H1 (cell line): ENCODE results near the gene CKAP5. TPM values are rescaled to one million over a fixed set of nuclear protein-coding genes. Genes with fewer than 3 reads are reported as not detected.

Source experiments
- CTCF ChIA-PET: fragments of 300-600 bp; sonication (Branson Sonifier 250); formaldehyde crosslinking; loops from one replicate; lab custom pipeline; 2021; ENCODE audit not compliant: partially characterized antibody; lab: Charles Lee
- POLR2A ChIA-PET: fragments of 300-600 bp; sonication (Branson Sonifier 250); formaldehyde crosslinking; loops from one replicate; lab custom pipeline; 2021; ENCODE audit warnings: inconsistent platforms; ENCODE audit not compliant: partially characterized antibody; lab: Charles Lee
- DNase-seq, 2 experiments: peaks; one replicate each; pipeline versions ENCODE4 v3.0.0 to v3.0.0-alpha.2; 2010 to 2022; ENCODE audit warnings: low spot score in 2 of 2, low read depth in 1 of 2, mixed read lengths in 1 of 2
- FAIRE-seq: peaks from 2 replicates; lab custom pipeline; 2011; peaks lifted over from hg19 to GRCh38; lab: Jason Lieb, UNC
- H2AFZ ChIP-seq: 2 replicates; pipeline ENCODE4 v1.8.1; 2012; ENCODE audit warnings: low read length, inconsistent platforms
- H2AK5ac ChIP-seq: 2 replicates; pipeline ENCODE4 v1.6.1; 2013; ENCODE audit warnings: low read depth, low read length
- H2BK120ac ChIP-seq: replicated peaks from 2 replicates; pipeline ENCODE3; 2013; ENCODE audit warnings: low read depth, low read length, inconsistent platforms
- H2BK12ac ChIP-seq: 2 replicates; pipeline ENCODE4 v1.6.1; 2013; ENCODE audit warnings: low read depth, low read length
- H2BK15ac ChIP-seq: 2 replicates; pipeline ENCODE4 v1.6.1; 2013; ENCODE audit warnings: low read length
- H2BK20ac ChIP-seq: 2 replicates; pipeline ENCODE4 v1.6.1; 2013; ENCODE audit warnings: low read length
- H2BK5ac ChIP-seq: 2 replicates; pipeline ENCODE4 v1.6.1; 2013; ENCODE audit warnings: low read depth, low read length
- H3K14ac ChIP-seq: 2 replicates; pipeline ENCODE4 v1.6.1; 2013; ENCODE audit warnings: inconsistent platforms; ENCODE audit not compliant: insufficient read length
- H3K18ac ChIP-seq: 2 replicates; pipeline ENCODE4 v1.6.1; 2013; ENCODE audit warnings: low read length; ENCODE audit errors: extremely low read depth
- H3K23ac ChIP-seq: 2 replicates; pipeline ENCODE4 v1.6.1; 2013; ENCODE audit warnings: inconsistent platforms; ENCODE audit not compliant: insufficient read length
- H3K23me2 ChIP-seq: 2 replicates; pipeline ENCODE4 v1.6.1; 2013; ENCODE audit warnings: low read depth, low read length
- H3K27ac ChIP-seq: 2 replicates; pipeline ENCODE4 v1.6.1; 2011; ENCODE audit warnings: low read depth, low read length, inconsistent platforms
- H3K27me3 ChIP-seq, 4 experiments: replicated peaks in 1 of 4; 1 replicate in 1 of 4; 2 replicates in 3 of 4; pipeline versions ENCODE4 v1.6.1 to v1.8.1; 2011 to 2013; ENCODE audit warnings: low read length in 3 of 4, mild to moderate bottlenecking in 3 of 4, inconsistent platforms in 2 of 4, mixed read lengths in 2 of 4, moderate library complexity in 1 of 4; ENCODE audit not compliant: control insufficient read depth in 3 of 4, insufficient read depth in 3 of 4; ENCODE audit errors: extremely low read depth in 1 of 4
- H3K36me3 ChIP-seq, 4 experiments: 2 replicates each; pipeline versions ENCODE4 v1.6.1 to v1.8.1; 2011 to 2013; ENCODE audit warnings: mild to moderate bottlenecking in 4 of 4, low read length in 3 of 4, moderate library complexity in 2 of 4, control low read depth in 1 of 4, inconsistent platforms in 1 of 4; ENCODE audit not compliant: insufficient read depth in 4 of 4, control insufficient read depth in 2 of 4
- H3K4ac ChIP-seq: replicated peaks from 2 replicates; pipeline ENCODE3; 2013; ENCODE audit warnings: low read length, low read depth, mixed read lengths, inconsistent platforms; ENCODE audit not compliant: insufficient read length
- H3K4me1 ChIP-seq, 4 experiments: replicated peaks in 1 of 4; 1 replicate in 1 of 4; 2 replicates in 3 of 4; pipeline versions ENCODE4 v1.6.1 to v1.8.1; 2011 to 2013; ENCODE audit warnings: low read length in 3 of 4, inconsistent platforms in 2 of 4, mixed read lengths in 1 of 4; ENCODE audit not compliant: insufficient read depth in 4 of 4, control insufficient read depth in 3 of 4
- H3K4me2 ChIP-seq, 2 experiments: 2 replicates each; pipeline versions ENCODE4 v1.6.1 to v1.8.1; 2011 to 2013; ENCODE audit warnings: low read depth in 2 of 2, low read length in 2 of 2, control low read depth in 1 of 2, inconsistent platforms in 1 of 2, mild to moderate bottlenecking in 1 of 2; ENCODE audit not compliant: insufficient read depth in 1 of 2
- H3K4me3 ChIP-seq, 4 experiments: fragments of 200-600, 300-600 bp in 1 of 4; sonication (generic), shearing (Covaris generic), sonication (Bioruptor Twin) in 1 of 4; 2 replicates each; pipeline versions ENCODE4 v1.5.1 to v1.8.1; 2011 to 2016; ENCODE audit warnings: low read length in 4 of 4, low read depth in 3 of 4, control low read depth in 2 of 4, inconsistent platforms in 2 of 4, mild to moderate bottlenecking in 2 of 4, mixed read lengths in 1 of 4, moderate library complexity in 1 of 4; ENCODE audit not compliant: insufficient read depth in 2 of 4; ENCODE audit errors: extremely low read depth in 1 of 4
- H3K56ac ChIP-seq: replicated peaks from 2 replicates; pipeline ENCODE3; 2013; ENCODE audit warnings: low read depth, mild to moderate bottlenecking, mixed read lengths, low read length, inconsistent platforms; ENCODE audit not compliant: insufficient read length
- H3K79me1 ChIP-seq: 2 replicates; pipeline ENCODE4 v1.6.1; 2013; ENCODE audit warnings: low read depth, low read length, control low read depth
- H3K79me2 ChIP-seq, 2 experiments: 2 replicates each; pipeline versions ENCODE4 v1.6.1 to v1.8.1; 2012 to 2013; ENCODE audit warnings: low read length in 2 of 2, mild to moderate bottlenecking in 2 of 2, inconsistent platforms in 1 of 2; ENCODE audit not compliant: insufficient read depth in 2 of 2, control insufficient read depth in 1 of 2
- H3K9ac ChIP-seq, 4 experiments: replicated peaks in 1 of 4; 1 replicate in 1 of 4; 2 replicates in 3 of 4; pipeline versions ENCODE4 v1.6.1 to v1.8.1; 2011 to 2013; ENCODE audit warnings: low read depth in 3 of 4, low read length in 3 of 4, control low read depth in 2 of 4, mild to moderate bottlenecking in 2 of 4, moderate library complexity in 2 of 4, inconsistent platforms in 1 of 4; ENCODE audit errors: extremely low read depth in 1 of 4
- H3K9me3 ChIP-seq, 2 experiments: 2 replicates each; pipeline versions ENCODE4 v1.6.1 to v1.8.1; 2012 to 2013; ENCODE audit warnings: mild to moderate bottlenecking in 2 of 2, moderate library complexity in 2 of 2, control low read depth in 1 of 2, inconsistent platforms in 1 of 2, low read depth in 1 of 2, low read length in 1 of 2, mixed read lengths in 1 of 2; ENCODE audit not compliant: insufficient read depth in 2 of 2
- H4K20me1 ChIP-seq, 2 experiments: replicated peaks in 1 of 2; 2 replicates each; pipeline versions ENCODE3 to v1.8.1; 2011 to 2013; ENCODE audit warnings: inconsistent platforms in 2 of 2, low read length in 2 of 2, mild to moderate bottlenecking in 1 of 2; ENCODE audit not compliant: insufficient read depth in 2 of 2, control insufficient read depth in 1 of 2
- H4K5ac ChIP-seq: 2 replicates; pipeline ENCODE4 v1.6.1; 2013; ENCODE audit warnings: low read length, low read depth, mixed read lengths, inconsistent platforms; ENCODE audit not compliant: insufficient read length
- H4K8ac ChIP-seq: 2 replicates; pipeline ENCODE4 v1.8.0; 2013; ENCODE audit warnings: mild to moderate bottlenecking, moderate library complexity, low read length, inconsistent platforms; ENCODE audit not compliant: insufficient read depth; ENCODE audit errors: extremely low read depth
- H4K91ac ChIP-seq: replicated peaks from 2 replicates; pipeline ENCODE3; 2013; ENCODE audit warnings: low read length, mixed read lengths, inconsistent platforms; ENCODE audit not compliant: insufficient read length
- ATF2 ChIP-seq: IDR thresholded peaks from 2 replicates; pipeline ENCODE4 v1.6.1; 2012; ENCODE audit warnings: low read length, inconsistent platforms
- BACH1 ChIP-seq: IDR thresholded peaks from 2 replicates; pipeline ENCODE4 v1.6.1; 2012; ENCODE audit warnings: low read length, improper control_type of control experiment
- CBX5 ChIP-seq: fragments of 300-800, 300-1000 bp; sonication (generic); IDR thresholded peaks from 2 replicates; pipeline ENCODE4 v1.7.1; 2016; ENCODE audit warnings: antibody characterized with exemption, low read length, low read depth
- CBX8 ChIP-seq: fragments of 300-800, 300-1000 bp; sonication (generic); IDR thresholded peaks from 2 replicates; pipeline ENCODE4 v1.7.1; 2016; ENCODE audit warnings: low read depth, low read length, borderline replicate concordance
- NANOG ChIP-seq: IDR thresholded peaks from 2 replicates; pipeline ENCODE4 v1.6.1; 2011; ENCODE audit warnings: low read length, low read depth, mild to moderate bottlenecking, inconsistent platforms; ENCODE audit not compliant: insufficient read depth, poor library complexity, severe bottlenecking
- NRF1 ChIP-seq: IDR thresholded peaks from 2 replicates; pipeline ENCODE4 v1.6.1; 2011; ENCODE audit warnings: mild to moderate bottlenecking, low read depth, low read length, improper control_type of control experiment
- POLR2AphosphoS5 ChIP-seq: IDR thresholded peaks from 2 replicates; pipeline ENCODE4 v1.6.1; 2011; ENCODE audit warnings: low read depth, low read length
- SIX5 ChIP-seq: IDR thresholded peaks from 2 replicates; pipeline ENCODE4 v1.6.1; 2011; ENCODE audit warnings: mild to moderate bottlenecking, low read depth, low read length
- SUZ12 ChIP-seq: fragments of 200-600 bp; sonication (generic); IDR thresholded peaks from 2 replicates; pipeline ENCODE4 v1.6.1; 2012; ENCODE audit warnings: mild to moderate bottlenecking, inconsistent platforms, low read length, moderate library complexity, mixed read lengths
- WGBS, 2 experiments: shearing (Covaris generic) in 1 of 2; methylation state at CpG; one replicate each; pipeline versions ENCODE4 v1.1.6 to v1.1.7; 2013 to 2015; ENCODE audit warnings: low lambda C conversion rate in 2 of 2, mixed read lengths in 2 of 2, inconsistent platforms in 1 of 2, low coverage in 1 of 2, missing lambda C conversion rate in 1 of 2; ENCODE audit not compliant: insufficient replicate concordance in 2 of 2, insufficient coverage in 1 of 2, insufficient read length in 1 of 2; ENCODE audit errors: extremely low coverage in 1 of 2, missing lambda C conversion rate in 1 of 2; 5-methylcytosine and 5-hydroxymethylcytosine counted together
- polyA plus RNA-seq, 7 experiments: library from polyadenylated mRNA; depleted of rRNA in 3 of 7; stranded (reverse) in 5 of 7; unstranded in 2 of 7; fragments of >200 nt in 5 of 7; fragments of 200-250 nt in 2 of 7; gene quantifications; 1 replicate in 5 of 7; 2 replicates in 1 of 7; 4 replicates in 1 of 7; pipeline versions ENCODE4 v1.2.1 to v1.2.3, GENCODE V29; 2011 to 2013; ENCODE audit warnings: missing spikeins in 2 of 7, mixed read lengths in 2 of 7
- total RNA-seq: library from RNA; stranded (reverse); fragmentation: NEBNext Ultra II Directional; extraction: Animal tissue kit (Norgen Biotek cat#: 25700); gene quantifications from 2 replicates; pipeline ENCODE4 v1.2.1, GENCODE V29; 2021
- TF ChIP-seq, protein P1 (sequence below): IDR thresholded peaks from 2 replicates; pipeline ENCODE4 v1.6.1; 2012; ENCODE audit warnings: inconsistent platforms

Gene CKAP5
- total and polyA plus RNA-seq, 2 of the 8 experiments (the other 6 are each of a cell fraction or from before 2014, with no cell fraction given) = 64.8 to 185 TPM

- H3K27me3 ChIP-seq = no peaks in the 10 kb centered on the region
- 88% methylated on average over 24 of the region's 24 CpGs; no CpG with 5 or more reads in 1 of the 2 experiments for WGBS, 2 experiments
- H4K5ac ChIP-seq = no peak overlapping the region
- H2BK120ac ChIP-seq = no peak overlapping the region
- CTCF ChIA-PET = interaction anchor here (0.8 to 2.0 kb wide), 3 partner anchors 51 to 60 kb away, joined by 3 to 7 read pairs (median 3); no protein-coding TSS in a partner anchor
- H3K18ac ChIP-seq = no peak overlapping the region
- H2AFZ ChIP-seq = peak overlapping the region; percentile 50; the same call in 1 of the 2 replicates
- no peaks in the 10 kb centered on the region for H3K36me3 ChIP-seq
- H3K9ac ChIP-seq = no peak overlapping the region
- no peak overlapping the region for H3K4me2 ChIP-seq
- no peak overlapping the region for H3K27ac ChIP-seq
- H4K20me1 ChIP-seq = no peaks in the 10 kb centered on the region
- H3K56ac ChIP-seq = no peak overlapping the region
- H2BK15ac ChIP-seq = no peak overlapping the region
- no peaks in the 10 kb centered on the region for H3K79me2 ChIP-seq
- no peak overlapping the region for H4K8ac ChIP-seq
- no peak for DNase-seq
- FAIRE-seq = no peak
- no peak overlapping the region for H2BK20ac ChIP-seq
- POLR2A ChIA-PET = interaction anchor here (1.3 kb wide), 1 partner anchor 9 kb away, joined by 3 read pairs; no protein-coding TSS in a partner anchor
- no peak overlapping the region for H3K4ac ChIP-seq
- H3K14ac ChIP-seq = no peak overlapping the region
- no peak overlapping the region for H3K4me3 ChIP-seq
- no peak overlapping the region for H2BK5ac ChIP-seq
- no peak overlapping the region for H4K91ac ChIP-seq
- peaks cover 0 to under 1% (median 0%) of the 10 kb centered on the region in 4 experiments; a peak in 2 of 7 replicates for H3K4me1 ChIP-seq
- H3K23me2 ChIP-seq = no peaks in the 10 kb centered on the region
- no peak overlapping the region for H3K23ac ChIP-seq
- no peaks in the 10 kb centered on the region for H3K79me1 ChIP-seq
- no peak overlapping the region for H2AK5ac ChIP-seq
- no peak overlapping the region for H2BK12ac ChIP-seq
- H3K9me3 ChIP-seq = no peaks in the 10 kb centered on the region
- TF ChIP-seq BACH1 (no peak), SIX5 (no peak), NRF1 (no peak), POLR2AphosphoS5 (no peak), CBX8 (no peak), CBX5 (no peak), ATF2 (no peak), SUZ12 (no peak), NANOG (no peak)
- TF ChIP-seq, protein P1, sequence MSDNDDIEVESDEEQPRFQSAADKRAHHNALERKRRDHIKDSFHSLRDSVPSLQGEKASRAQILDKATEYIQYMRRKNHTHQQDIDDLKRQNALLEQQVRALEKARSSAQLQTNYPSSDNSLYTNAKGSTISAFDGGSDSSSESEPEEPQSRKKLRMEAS = no peak
These were observed 116.7 kb downstream of the CKAP5 start for GRCh38 chr11:46729110-46730027.
